ENCODE measurements around the gene CSF2.

- TF ChIP-seq CTCF (IDR thresholded peaks at IDR 0.05) = no peak
- no peak for TF ChIP-seq YY1 (IDR thresholded peaks at IDR 0.05; ENCODE audit: low read depth)
- no peak for TF ChIP-seq TAF1 (IDR thresholded peaks at IDR 0.05; ENCODE audit: borderline replicate concordance, low read depth, low read length)
- no peak for TF ChIP-seq ELF1 (IDR thresholded peaks at IDR 0.05)
- no peak for TF ChIP-seq CHD2 (IDR thresholded peaks at IDR 0.05; ENCODE audit: low read length, partially characterized antibody)
- TF ChIP-seq FOXJ3 (CRISPR knock-in tag; IDR thresholded peaks at IDR 0.05) = no peak
- no peak for TF ChIP-seq RCOR1 (IDR thresholded peaks at IDR 0.05; ENCODE audit: low read length)
- TF ChIP-seq SMC3 (IDR thresholded peaks at IDR 0.05; ENCODE audit: low read depth, low read length) = no peak
- no peak for TF ChIP-seq FOXM1 (IDR thresholded peaks at IDR 0.05; ENCODE audit: low read depth)
- no peak for TF ChIP-seq POLR2AphosphoS5 (IDR thresholded peaks at IDR 0.05; ENCODE audit: low read depth, low read length)
- no peak for TF ChIP-seq EP300 (IDR thresholded peaks at IDR 0.05; ENCODE audit: borderline replicate concordance in 1 of 2, low read depth in 1 of 2, low read length in 1 of 2)
Observed at GRCh38 chr5:132050661-132051552, 22.7 kb upstream of the CSF2 start.
